ENCODE data around the gene NMUR2.

The NMUR2 gene

GRCh38 chr5:152405145-152405544, at the start of gene NMUR2:
Gene NMUR2, minus strand, starts transcription at chr5:152405279. Its CDS starts 166 bp downstream, at chr5:152405113.
- peak in 1 of 56 donors; percentile 5 for DNase-seq

GRCh38 chr5:152443935-152444334, 38.9 kb upstream of the NMUR2 start:
- DNase-seq: no peak

GRCh38 chr5:152439791-152440190, 34.7 kb upstream of the NMUR2 start:
- peak in 4 of 56 donors; percentile 1 to 30 (median 6) for DNase-seq

GRCh38 chr5:152437866-152438265, 32.8 kb upstream of the NMUR2 start:
- DNase-seq: no peak

GRCh38 chr5:152427721-152428120, 22.6 kb upstream of the NMUR2 start:
- DNase-seq: no peak

GRCh38 chr5:152425083-152425482, 20.0 kb upstream of the NMUR2 start:
- DNase-seq: no peak

- DNase-seq: no peak
Observed at GRCh38 chr5:152424501-152424900, 19.4 kb upstream of the NMUR2 start.

GRCh38 chr5:152422081-152422480, 17.0 kb upstream of the NMUR2 start:
- no peak for DNase-seq

- no peak for DNase-seq
Observed at GRCh38 chr5:152412129-152412528, 7.0 kb upstream of the NMUR2 start.

- no peak for DNase-seq
Observed at GRCh38 chr5:152406082-152406481, 1.0 kb upstream of the NMUR2 start.

- DNase-seq: no peak
Observed at GRCh38 chr5:152404494-152404893, 585 bp downstream of the NMUR2 start.

GRCh38 chr5:152403046-152403445, 2.0 kb downstream of the NMUR2 start:
- DNase-seq: no peak

- no peak for DNase-seq
Observed at GRCh38 chr5:152400846-152401245, 4.2 kb downstream of the NMUR2 start.

GRCh38 chr5:152397581-152397980, 7.5 kb downstream of the NMUR2 start:
- no peak for DNase-seq

GRCh38 chr5:152393441-152393840, 11.6 kb downstream of the NMUR2 start:
- DNase-seq: no peak

GRCh38 chr5:152389208-152389849, 15.8 kb downstream of the NMUR2 start:
- DNase-seq: no peak

GRCh38 chr5:152388610-152389009, 16.5 kb downstream of the NMUR2 start:
- no peak for DNase-seq

GRCh38 chr5:152380415-152381123, 24.5 kb downstream of the NMUR2 start:
- no peak for DNase-seq

- DNase-seq: no peak
Observed at GRCh38 chr5:152379331-152379730, 25.7 kb downstream of the NMUR2 start.

GRCh38 chr5:152378730-152379129, 26.3 kb downstream of the NMUR2 start:
- DNase-seq: no peak

- peak in 12 of 56 donors; percentile 6 to 32 (median 16) for DNase-seq
Observed at GRCh38 chr5:152376886-152377285, 28.2 kb downstream of the NMUR2 start.

GRCh38 chr5:152374711-152375275, 30.3 kb downstream of the NMUR2 start:
- DNase-seq: peak in 1 of 56 donors; percentile 28

GRCh38 chr5:152372875-152373274, 32.2 kb downstream of the NMUR2 start:
- DNase-seq: no peak

Data from nucleus accumbens (tissue), 56 donors.